Activated B cell treated with CpG ODN at 0.5 μM for 24 hours (primary cell): Measurements from ENCODE around the gene SNAPC1. TPM values are rescaled to one million over a fixed set of nuclear protein-coding genes. Genes with fewer than 3 reads are reported as not detected.

Experiments
- ATAC-seq: fragments of 200-7000 bp; cut with Tn5 transposase; one replicate; pipeline ENCODE4 v1.10.0; 2021; ENCODE audit warnings: low read depth, mild to moderate bottlenecking, moderate library complexity
- CTCF ChIA-PET: fragments of 350-600 bp; sonication (Branson Sonifier 250); formaldehyde crosslinking; loops from one replicate; lab custom pipeline; 2021; ENCODE audit warnings: antibody characterized with exemption; lab: Charles Lee
- POLR2A ChIA-PET: fragments of 350-600 bp; sonication (Branson Sonifier 250); formaldehyde crosslinking; loops from one replicate; lab custom pipeline; 2021; ENCODE audit warnings: antibody characterized with exemption; lab: Charles Lee
- DNase-seq: peaks from one replicate; pipeline ENCODE4 v3.0.0; 2022
- H3K27ac Mint-ChIP-seq: one replicate; pipeline ENCODE4 v1.8.0; 2020; ENCODE audit warnings: mixed read lengths
- H3K27me3 Mint-ChIP-seq: one replicate; pipeline ENCODE4 v1.8.0; 2021; ENCODE audit warnings: mixed read lengths
- H3K36me3 Mint-ChIP-seq: one replicate; pipeline ENCODE4 v1.8.0; 2021; ENCODE audit warnings: low read depth, mixed read lengths
- H3K4me1 Mint-ChIP-seq: one replicate; pipeline ENCODE4 v1.8.0; 2021; ENCODE audit warnings: mixed read lengths
- H3K4me3 Mint-ChIP-seq: one replicate; pipeline ENCODE4 v1.8.0; 2020; ENCODE audit warnings: mild to moderate bottlenecking, mixed read lengths
- H3K9me3 Mint-ChIP-seq: one replicate; pipeline ENCODE4 v1.8.0; 2020; ENCODE audit warnings: mixed read lengths
- intact Hi-C: fragments of 100-400 bp; cut with micrococcal nuclease; formaldehyde crosslinking; loops from one replicate; pipeline ENCODE4 v1.15.1; 2024
- total RNA-seq: library from RNA; stranded (reverse); gene quantifications from 2 replicates; pipeline ENCODE4 v1.2.3, GENCODE V29; 2022
- TF ChIP-seq, protein P1 (sequence below): fragments of 200-600 bp; IDR thresholded peaks from one replicate; pipeline ENCODE4 v1.8.0; 2022; ENCODE audit warnings: antibody characterized with exemption, mild to moderate bottlenecking

The SNAPC1 gene
- total RNA-seq, 1 donor from 2014 or later = 5.2 TPM

DNA sequence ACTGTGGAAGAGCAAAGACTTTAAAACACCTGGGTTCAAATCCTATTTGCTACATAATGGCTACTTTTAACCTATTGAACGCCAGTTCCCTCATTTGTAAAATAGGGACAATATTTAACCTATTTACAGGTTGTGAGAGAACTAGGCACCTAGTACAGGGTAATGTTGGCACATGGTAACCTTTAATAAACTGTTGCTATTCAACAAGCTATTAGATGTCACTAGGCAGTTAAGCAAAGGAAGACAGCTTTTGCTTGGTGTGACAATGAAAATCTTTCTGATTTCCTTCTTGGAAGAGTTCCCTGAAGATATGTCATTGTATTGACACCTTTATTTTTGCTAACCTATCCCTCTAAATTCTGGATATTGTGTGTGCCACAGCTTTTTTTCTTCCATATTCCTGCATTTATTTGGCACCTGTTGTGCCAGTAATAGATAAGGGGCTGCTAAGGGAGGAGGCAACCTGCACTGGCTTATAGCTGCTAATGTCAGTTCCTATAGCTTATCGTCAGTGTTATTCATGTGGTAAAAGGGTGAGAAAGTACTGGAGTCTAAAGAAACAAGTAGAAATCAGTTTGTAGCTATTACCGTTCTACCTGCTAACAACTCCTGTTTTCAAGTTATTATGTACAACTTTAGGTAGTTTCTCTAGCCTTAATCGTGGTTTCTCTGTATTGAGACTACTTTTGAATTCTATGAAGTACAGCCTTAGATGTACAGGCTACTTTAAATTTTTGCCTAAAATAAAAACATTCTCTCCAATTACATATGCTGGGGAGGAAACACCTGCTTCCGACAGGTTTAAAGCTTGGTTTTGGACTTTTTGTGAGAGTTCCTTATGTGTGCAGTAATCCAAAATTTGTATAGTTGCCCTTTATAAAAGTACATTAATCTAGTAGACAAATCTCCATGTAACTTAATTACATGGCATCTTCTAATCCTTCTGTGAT lies 42.6 kb upstream of the SNAPC1 start:
- DNase-seq (no peak), ATAC-seq (peak; percentile 40)
- peak overlapping the region; percentile 84 for H3K27ac Mint-ChIP-seq
- H3K9me3 Mint-ChIP-seq = no peaks in the 10 kb centered on the region
- POLR2A ChIA-PET = interaction anchor here (0.6 to 7.9 kb wide), 14 partner anchors 8 to 249 kb away, joined by 3 to 55 read pairs (median 5); partner anchors contain the start of gene HIF1A
- H3K4me1 Mint-ChIP-seq = peaks cover 83% of the 10 kb centered on the region
- intact Hi-C loops = loop anchor here (1.0 to 2.0 kb wide), 2 partner anchors 8 to 17 kb away; no protein-coding TSS in a partner anchor
- TF ChIP-seq, protein P1, sequence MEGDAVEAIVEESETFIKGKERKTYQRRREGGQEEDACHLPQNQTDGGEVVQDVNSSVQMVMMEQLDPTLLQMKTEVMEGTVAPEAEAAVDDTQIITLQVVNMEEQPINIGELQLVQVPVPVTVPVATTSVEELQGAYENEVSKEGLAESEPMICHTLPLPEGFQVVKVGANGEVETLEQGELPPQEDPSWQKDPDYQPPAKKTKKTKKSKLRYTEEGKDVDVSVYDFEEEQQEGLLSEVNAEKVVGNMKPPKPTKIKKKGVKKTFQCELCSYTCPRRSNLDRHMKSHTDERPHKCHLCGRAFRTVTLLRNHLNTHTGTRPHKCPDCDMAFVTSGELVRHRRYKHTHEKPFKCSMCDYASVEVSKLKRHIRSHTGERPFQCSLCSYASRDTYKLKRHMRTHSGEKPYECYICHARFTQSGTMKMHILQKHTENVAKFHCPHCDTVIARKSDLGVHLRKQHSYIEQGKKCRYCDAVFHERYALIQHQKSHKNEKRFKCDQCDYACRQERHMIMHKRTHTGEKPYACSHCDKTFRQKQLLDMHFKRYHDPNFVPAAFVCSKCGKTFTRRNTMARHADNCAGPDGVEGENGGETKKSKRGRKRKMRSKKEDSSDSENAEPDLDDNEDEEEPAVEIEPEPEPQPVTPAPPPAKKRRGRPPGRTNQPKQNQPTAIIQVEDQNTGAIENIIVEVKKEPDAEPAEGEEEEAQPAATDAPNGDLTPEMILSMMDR = no peak
- no peaks in the 10 kb centered on the region for H3K27me3 Mint-ChIP-seq
- peak overlapping the region; percentile 69 for H3K4me3 Mint-ChIP-seq
- CTCF ChIA-PET = interaction anchor here (1.1 to 3.1 kb wide), 7 partner anchors 11 to 248 kb away, joined by 3 to 12 read pairs (median 5); no protein-coding TSS in a partner anchor
- H3K36me3 Mint-ChIP-seq = peaks cover 27% of the 10 kb centered on the region

DNA sequence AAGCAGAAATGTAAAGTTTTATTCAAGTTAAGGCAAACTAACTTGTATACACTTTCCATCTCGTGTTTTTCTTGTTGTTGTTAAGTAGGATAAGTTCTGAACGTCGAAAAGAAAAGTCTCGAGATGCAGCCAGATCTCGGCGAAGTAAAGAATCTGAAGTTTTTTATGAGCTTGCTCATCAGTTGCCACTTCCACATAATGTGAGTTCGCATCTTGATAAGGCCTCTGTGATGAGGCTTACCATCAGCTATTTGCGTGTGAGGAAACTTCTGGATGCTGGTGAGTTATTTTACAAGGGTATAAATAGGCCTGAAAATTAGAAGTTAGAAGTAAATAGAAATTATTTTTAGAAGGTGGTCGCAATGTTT lies 41.9 kb upstream of the SNAPC1 start:
- H3K36me3 Mint-ChIP-seq = peaks cover 32% of the 10 kb centered on the region
- CTCF ChIA-PET = interaction anchor here (1.1 to 3.1 kb wide), 6 partner anchors 10 to 249 kb away, joined by 3 to 12 read pairs (median 6); no protein-coding TSS in a partner anchor
- peak; percentile 40 for ATAC-seq
- peaks cover 82% of the 10 kb centered on the region for H3K4me1 Mint-ChIP-seq
- no peaks in the 10 kb centered on the region for H3K27me3 Mint-ChIP-seq
- intact Hi-C loops = no loop called here
- TF ChIP-seq, protein P1 = no peak
- H3K27ac Mint-ChIP-seq = peak overlapping the region; percentile 84
- H3K9me3 Mint-ChIP-seq = no peaks in the 10 kb centered on the region
- no peak for DNase-seq
- peak overlapping the region; percentile 69 for H3K4me3 Mint-ChIP-seq
- POLR2A ChIA-PET = interaction anchor here (0.8 to 7.9 kb wide), 11 partner anchors 8 to 249 kb away, joined by 3 to 55 read pairs (median 5); partner anchors contain the start of gene HIF1A

DNA sequence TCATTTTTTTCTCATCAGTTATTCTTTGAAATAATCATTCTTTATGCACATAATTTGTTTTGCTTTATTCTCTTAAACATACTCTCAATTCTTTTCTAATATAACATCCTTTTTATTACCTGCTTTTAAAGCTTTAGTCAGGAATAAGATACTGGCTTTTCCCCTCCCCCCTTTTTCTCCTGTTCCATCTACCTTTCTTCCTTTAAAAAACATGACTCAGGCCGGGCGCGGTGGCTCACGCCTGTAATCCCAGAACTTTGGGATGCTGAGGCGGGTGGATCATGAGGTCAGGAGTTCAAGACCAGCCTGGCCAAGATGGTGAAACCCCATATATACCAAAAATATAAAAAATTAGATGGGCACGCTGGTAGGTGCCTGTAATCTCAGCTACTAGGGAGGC lies 41.5 kb upstream of the SNAPC1 start:
- H3K27me3 Mint-ChIP-seq = no peaks in the 10 kb centered on the region
- ChIA-PET POLR2A (interaction anchor here (0.6 to 7.9 kb wide), 11 partner anchors 8 to 250 kb away, joined by 3 to 55 read pairs (median 5); partner anchors contain the start of gene HIF1A), CTCF (interaction anchor here (0.7 to 3.1 kb wide), 6 partner anchors 10 to 262 kb away, joined by 3 to 12 read pairs (median 6); no protein-coding TSS in a partner anchor)
- H3K27ac Mint-ChIP-seq = peak overlapping the region; percentile 84
- DNase-seq (no peak), ATAC-seq (no peak)
- TF ChIP-seq, protein P1 = no peak
- no peaks in the 10 kb centered on the region for H3K9me3 Mint-ChIP-seq
- intact Hi-C loops = no loop called here
- H3K4me3 Mint-ChIP-seq = peak overlapping the region; percentile 55
- H3K4me1 Mint-ChIP-seq = peaks cover 80% of the 10 kb centered on the region
- H3K36me3 Mint-ChIP-seq = peaks cover 37% of the 10 kb centered on the region

DNA sequence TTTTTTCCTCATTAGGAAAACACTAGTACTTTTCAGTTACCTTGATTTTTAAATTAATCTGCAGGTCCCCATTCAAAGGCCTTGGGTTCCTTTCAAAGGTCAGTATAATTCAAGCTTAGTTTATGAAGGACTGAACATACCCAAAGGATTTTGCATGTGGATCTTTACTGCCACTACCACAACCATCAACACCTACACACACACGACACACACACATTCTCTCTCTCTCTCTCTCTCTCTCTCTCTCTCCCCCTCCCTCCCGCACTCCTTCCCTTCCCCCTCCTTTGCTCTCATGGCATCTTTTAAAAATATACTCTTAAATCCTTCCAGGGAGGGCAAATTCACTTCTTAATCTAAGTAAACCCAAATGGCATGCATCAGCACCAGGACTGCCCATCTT lies 38.1 kb upstream of the SNAPC1 start:
- POLR2A ChIA-PET = interaction anchor here (0.6 to 0.7 kb wide), 2 partner anchors 115 to 166 kb away, joined by 3 to 5 read pairs; no protein-coding TSS in a partner anchor
- Mint-ChIP-seq H3K4me3 (no peak overlapping the region), H3K36me3 (peaks cover 71% of the 10 kb centered on the region), H3K9me3 (no peaks in the 10 kb centered on the region), H3K27me3 (no peaks in the 10 kb centered on the region), H3K27ac (no peak overlapping the region), H3K4me1 (peaks cover 75% of the 10 kb centered on the region)
- TF ChIP-seq, protein P1 = no peak
- CTCF ChIA-PET = no interaction called here
- ATAC-seq (no peak), DNase-seq (no peak)
- intact Hi-C loops = no loop called here
